Neuronal stem cell (in vitro differentiated cells): ENCODE data around the gene CTAG2.
"Not testable (repeated sequence)": the region's sequence is repeated elsewhere in the genome, so short reads cannot be mapped to it uniquely, and the experiment has no call there.

Source experiments
- DNase-seq: peaks from one replicate; pipeline ENCODE4 v3.0.0-alpha.2; 2013; ENCODE audit warnings: low spot score
- H2AFZ ChIP-seq: one replicate; pipeline ENCODE4 v1.6.1; 2013; ENCODE audit warnings: mild to moderate bottlenecking, low read length, inconsistent platforms
- H2AK5ac ChIP-seq: 2 replicates; pipeline ENCODE4 v1.6.1; 2013; ENCODE audit warnings: low read depth, mild to moderate bottlenecking, inconsistent platforms, low read length, moderate library complexity, mixed read lengths
- H2BK120ac ChIP-seq: 2 replicates; pipeline ENCODE4 v1.6.1; 2013; ENCODE audit warnings: low read depth, mild to moderate bottlenecking, inconsistent platforms, low read length, moderate library complexity, mixed read lengths
- H2BK12ac ChIP-seq: one replicate; pipeline ENCODE4 v1.6.1; 2013; ENCODE audit warnings: low read length, inconsistent platforms
- H2BK15ac ChIP-seq: 2 replicates; pipeline ENCODE4 v1.6.1; 2013; ENCODE audit warnings: mild to moderate bottlenecking, low read length, inconsistent platforms, mixed read lengths
- H2BK5ac ChIP-seq: one replicate; pipeline ENCODE4 v1.6.1; 2013; ENCODE audit warnings: inconsistent platforms, mild to moderate bottlenecking, low read length, moderate library complexity
- H3K14ac ChIP-seq: one replicate; pipeline ENCODE4 v1.6.1; 2013; ENCODE audit warnings: low read length, inconsistent platforms
- H3K18ac ChIP-seq: 2 replicates; pipeline ENCODE4 v1.6.1; 2013; ENCODE audit warnings: low read length, inconsistent platforms
- H3K23ac ChIP-seq: 2 replicates; pipeline ENCODE4 v1.6.1; 2013; ENCODE audit warnings: low read depth, mild to moderate bottlenecking, mixed read lengths, low read length, inconsistent platforms; ENCODE audit not compliant: poor library complexity
- H3K27ac ChIP-seq: replicated peaks from 3 replicates; pipeline ENCODE4 v1.5.1; 2013; ENCODE audit warnings: low read length, inconsistent platforms
- H3K27me3 ChIP-seq, 3 experiments: 2 replicates each; pipeline ENCODE4 v1.6.1; 2013; ENCODE audit warnings: low read length in 3 of 3, mild to moderate bottlenecking in 2 of 3, inconsistent platforms in 1 of 3, low read depth in 1 of 3, mixed read lengths in 1 of 3, moderate library complexity in 1 of 3; ENCODE audit not compliant: control insufficient read depth in 3 of 3, insufficient read depth in 3 of 3
- H3K36me3 ChIP-seq, 2 donors: replicated peaks in 1 of 2; 2 replicates each; pipeline ENCODE4 v1.6.1; 2013; ENCODE audit warnings: low read length in 2 of 2; ENCODE audit not compliant: control insufficient read depth in 2 of 2, insufficient read depth in 2 of 2
- H3K4ac ChIP-seq: 2 replicates; pipeline ENCODE4 v1.6.1; 2013; ENCODE audit warnings: inconsistent platforms, mild to moderate bottlenecking, low read length, moderate library complexity
- H3K4me1 ChIP-seq, 2 donors: 1 replicate in 1 of 2; 2 replicates in 1 of 2; pipeline ENCODE4 v1.6.1; 2013; ENCODE audit warnings: low read length in 2 of 2, low read depth in 1 of 2; ENCODE audit not compliant: control insufficient read depth in 2 of 2, insufficient read depth in 1 of 2
- H3K4me2 ChIP-seq: one replicate; pipeline ENCODE4 v1.6.1; 2013; ENCODE audit warnings: mild to moderate bottlenecking, low read length, inconsistent platforms; ENCODE audit not compliant: insufficient read depth, poor library complexity, severe bottlenecking
- H3K4me3 ChIP-seq, 2 donors: 2 replicates each; pipeline ENCODE4 v1.5.1; 2013; ENCODE audit warnings: low read length in 2 of 2, mild to moderate bottlenecking in 2 of 2, inconsistent platforms in 1 of 2, moderate library complexity in 1 of 2
- H3K79me1 ChIP-seq: one replicate; pipeline ENCODE4 v1.6.1; 2013; ENCODE audit warnings: low read depth, mild to moderate bottlenecking, inconsistent platforms, low read length, moderate library complexity
- H3K9ac ChIP-seq: one replicate; pipeline ENCODE4 v1.6.1; 2013; ENCODE audit warnings: mild to moderate bottlenecking, low read depth, low read length, inconsistent platforms; ENCODE audit not compliant: poor library complexity
- H3K9me3 ChIP-seq, 2 donors: replicated peaks in 1 of 2; 2 replicates each; pipeline versions ENCODE3 to v1.6.1; 2013; ENCODE audit warnings: low read length in 2 of 2, mild to moderate bottlenecking in 2 of 2, inconsistent platforms in 1 of 2, low read depth in 1 of 2, mixed read lengths in 1 of 2, moderate library complexity in 1 of 2; ENCODE audit not compliant: control insufficient read depth in 2 of 2, insufficient read depth in 1 of 2
- H4K8ac ChIP-seq: one replicate; pipeline ENCODE4 v1.6.1; 2013; ENCODE audit warnings: low read depth, mild to moderate bottlenecking, inconsistent platforms, low read length, moderate library complexity
- H4K91ac ChIP-seq: one replicate; pipeline ENCODE4 v1.6.1; 2013; ENCODE audit warnings: low read length, low read depth, mild to moderate bottlenecking, inconsistent platforms; ENCODE audit not compliant: poor library complexity
- WGBS, 2 donors: extraction: QIAGEN DNeasy Blood & Tissue Kit; methylation state at CpG; one replicate each; pipeline ENCODE4 v1.1.7; 2013; ENCODE audit warnings: missing lambda C conversion rate in 2 of 2, mixed read lengths in 1 of 2; ENCODE audit not compliant: insufficient read length in 2 of 2, insufficient replicate concordance in 1 of 2; ENCODE audit errors: extremely low coverage in 2 of 2; 5-methylcytosine and 5-hydroxymethylcytosine counted together

CTAG2 gene

GRCh38 chrX:154611146-154611545 is 42.2 kb downstream of the CTAG2 start:
- not testable (repeated sequence) for H3K36me3 ChIP-seq, H3K14ac ChIP-seq, H4K8ac ChIP-seq, H3K4ac ChIP-seq, H2BK12ac ChIP-seq, H2BK15ac ChIP-seq, H3K18ac ChIP-seq, DNase-seq, H3K27ac ChIP-seq, H3K9ac ChIP-seq, H3K9me3 ChIP-seq, H3K4me1 ChIP-seq, H2BK5ac ChIP-seq, H3K23ac ChIP-seq, H2BK120ac ChIP-seq, H3K79me1 ChIP-seq, H3K4me3 ChIP-seq, H2AK5ac ChIP-seq, H2AFZ ChIP-seq, H3K4me2 ChIP-seq, H4K91ac ChIP-seq
- WGBS, 2 donors: no CpG with 5 or more reads among the region's 12 CpGs
- peaks cover 0 to 17% (median 0%) of the 10 kb centered on the region in 3 experiments for H3K27me3 ChIP-seq

GRCh38 chrX:154608823-154609222 is 44.6 kb downstream of the CTAG2 start:
- DNase-seq, H4K8ac ChIP-seq: not testable (repeated sequence)

GRCh38 chrX:154607976-154608375 is 45.4 kb downstream of the CTAG2 start:
- not testable (repeated sequence) for H3K4ac ChIP-seq, H3K4me1 ChIP-seq, H3K27ac ChIP-seq, H3K4me2 ChIP-seq, H3K79me1 ChIP-seq, H3K9ac ChIP-seq, H4K8ac ChIP-seq, H2BK5ac ChIP-seq, H2BK12ac ChIP-seq, H3K14ac ChIP-seq, H3K18ac ChIP-seq, DNase-seq, H2BK120ac ChIP-seq, H3K23ac ChIP-seq, H3K4me3 ChIP-seq, H2AK5ac ChIP-seq, H3K36me3 ChIP-seq, H2AFZ ChIP-seq, H4K91ac ChIP-seq, H3K9me3 ChIP-seq, H2BK15ac ChIP-seq
- WGBS, 2 donors: no CpG with 5 or more reads among the region's 11 CpGs
- H3K27me3 ChIP-seq: peaks cover 0 to 22% (median 0%) of the 10 kb centered on the region in 3 experiments

More at GRCh38 chrX:154608823-154609222, 44.6 kb downstream of the CTAG2 start:
- H3K27ac ChIP-seq, H3K4me3 ChIP-seq, H3K4ac ChIP-seq, H3K23ac ChIP-seq, H2BK120ac ChIP-seq, H3K18ac ChIP-seq, H4K91ac ChIP-seq, H3K9ac ChIP-seq, H3K36me3 ChIP-seq, H3K9me3 ChIP-seq, H2BK5ac ChIP-seq, H2BK15ac ChIP-seq, H3K14ac ChIP-seq, H3K79me1 ChIP-seq, H3K4me2 ChIP-seq, H2AFZ ChIP-seq, H2BK12ac ChIP-seq, H2AK5ac ChIP-seq, H3K4me1 ChIP-seq: not testable (repeated sequence)
- WGBS, 2 donors: no CpG with 5 or more reads among the region's 12 CpGs
- peaks cover 0 to 17% (median 0%) of the 10 kb centered on the region in 3 experiments for H3K27me3 ChIP-seq

- no peak overlapping the region for H3K4me3 ChIP-seq
- H2AFZ ChIP-seq: no peak overlapping the region
- no peaks in the 10 kb centered on the region for H3K4me1 ChIP-seq
- H2AK5ac ChIP-seq: no peak overlapping the region
- no peak overlapping the region for H3K4me2 ChIP-seq
- no peak overlapping the region for H3K9ac ChIP-seq
- no peak overlapping the region for H2BK120ac ChIP-seq
- no peak overlapping the region for H2BK12ac ChIP-seq
- DNase-seq: no peak
- WGBS, 2 donors: no CpG with 5 or more reads among the region's 6 CpGs
- no peak overlapping the region for H2BK15ac ChIP-seq
- no peak overlapping the region for H3K4ac ChIP-seq
- no peak overlapping the region for H4K91ac ChIP-seq
- no peak overlapping the region for H3K27ac ChIP-seq
- no peaks in the 10 kb centered on the region for H3K79me1 ChIP-seq
- no peak overlapping the region for H3K23ac ChIP-seq
- H3K36me3 ChIP-seq: no peaks in the 10 kb centered on the region
- H3K9me3 ChIP-seq: no peaks in the 10 kb centered on the region
- no peak overlapping the region for H4K8ac ChIP-seq
- peaks cover 0 to 22% (median 0%) of the 10 kb centered on the region in 3 experiments for H3K27me3 ChIP-seq
- no peak overlapping the region for H3K18ac ChIP-seq
- no peak overlapping the region for H2BK5ac ChIP-seq
- no peak overlapping the region for H3K14ac ChIP-seq
These were observed 46.0 kb downstream of the CTAG2 start for GRCh38 chrX:154607370-154607769.
